ENCODE data around the gene HDAC4. TPM values are rescaled to one million over a fixed set of nuclear protein-coding genes. Genes with fewer than 3 reads are reported as not detected.

HDAC4 gene
- total and polyA plus RNA-seq, 2 experiments from 2014 or later: 9.3 to 10.8 TPM

GRCh38 chr2:239268549-239268948, 132.3 kb downstream of the HDAC4 start:
- no peaks in the 10 kb centered on the region for H3K36me3 ChIP-seq (replicated peaks; ENCODE audit: insufficient read depth, low read depth)
- WGBS (ENCODE audit: low lambda C conversion rate, missing lambda C conversion rate): 86% methylated on average over 3 of the region's 3 CpGs
- no peaks in the 10 kb centered on the region for H3K9me2 ChIP-seq (replicated peaks; ENCODE audit: insufficient read depth)
- no peaks in the 10 kb centered on the region for H3K27me3 ChIP-seq
- H3K4me2 ChIP-seq: no peak overlapping the region
- peak overlapping the region; percentile 60 for H3K27ac ChIP-seq
- TF ChIP-seq CTCF (IDR thresholded peaks at IDR 0.05; ENCODE audit: poor library complexity): no peak
- no peak for TF ChIP-seq EZH2 (IDR thresholded peaks at IDR 0.05; ENCODE audit: borderline replicate concordance)
- no peak for TF ChIP-seq EZH2phosphoT487 (IDR thresholded peaks at IDR 0.05; ENCODE audit: low read depth, severe bottlenecking, unreplicated experiment)
- DNase-seq (ENCODE audit: low spot score): no peak
- no peaks in the 10 kb centered on the region for H3K9me3 ChIP-seq (ENCODE audit: low read depth)
- H4K20me1 ChIP-seq (ENCODE audit: insufficient read depth, poor library complexity, severe bottlenecking): peaks cover 7% of the 10 kb centered on the region
- H3K4me1 ChIP-seq (ENCODE audit: insufficient read depth): peaks cover 52% of the 10 kb centered on the region
- H3K79me2 ChIP-seq: peaks cover 94% of the 10 kb centered on the region
- no peak overlapping the region for H3K4me3 ChIP-seq
- no peak overlapping the region for H2AFZ ChIP-seq

GRCh38 chr2:239268082-239268481, 132.7 kb downstream of the HDAC4 start:
- WGBS (ENCODE audit: low lambda C conversion rate, missing lambda C conversion rate): 71% methylated on average over 6 of the region's 6 CpGs
- Histone ChIP-seq H3K4me2 (no peak overlapping the region), H2AFZ (no peak overlapping the region), H3K9me3 (ENCODE audit: low read depth) (no peaks in the 10 kb centered on the region), H3K9me2 (replicated peaks; ENCODE audit: insufficient read depth) (no peaks in the 10 kb centered on the region), H3K27ac (peak overlapping the region; percentile 60), H3K4me1 (ENCODE audit: insufficient read depth) (peaks cover 52% of the 10 kb centered on the region), H4K20me1 (ENCODE audit: insufficient read depth, poor library complexity, severe bottlenecking) (peaks cover 7% of the 10 kb centered on the region), H3K79me2 (peaks cover 94% of the 10 kb centered on the region), H3K36me3 (replicated peaks; ENCODE audit: insufficient read depth, low read depth) (no peaks in the 10 kb centered on the region), H3K27me3 (no peaks in the 10 kb centered on the region), H3K4me3 (no peak overlapping the region)
- no peak for DNase-seq (ENCODE audit: low spot score)
- TF ChIP-seq CTCF (IDR thresholded peaks at IDR 0.05; ENCODE audit: poor library complexity) (no peak), EZH2phosphoT487 (IDR thresholded peaks at IDR 0.05; ENCODE audit: low read depth, severe bottlenecking, unreplicated experiment) (no peak), EZH2 (IDR thresholded peaks at IDR 0.05; ENCODE audit: borderline replicate concordance) (no peak)

GRCh38 chr2:239267288-239267951, 133.4 kb downstream of the HDAC4 start:
- H3K36me3 ChIP-seq (replicated peaks; ENCODE audit: insufficient read depth, low read depth): no peaks in the 10 kb centered on the region
- peaks cover 49% of the 10 kb centered on the region for H3K4me1 ChIP-seq (ENCODE audit: insufficient read depth)
- no peak for DNase-seq (ENCODE audit: low spot score)
- peaks cover 93% of the 10 kb centered on the region for H3K79me2 ChIP-seq
- H3K9me2 ChIP-seq (replicated peaks; ENCODE audit: insufficient read depth): no peaks in the 10 kb centered on the region
- peaks cover 5% of the 10 kb centered on the region for H4K20me1 ChIP-seq (ENCODE audit: insufficient read depth, poor library complexity, severe bottlenecking)
- H3K4me2 ChIP-seq: no peak overlapping the region
- H2AFZ ChIP-seq: no peak overlapping the region
- H3K27ac ChIP-seq: peak overlapping the region; percentile 60
- TF ChIP-seq EZH2phosphoT487 (IDR thresholded peaks at IDR 0.05; ENCODE audit: low read depth, severe bottlenecking, unreplicated experiment) (no peak), CTCF (IDR thresholded peaks at IDR 0.05; ENCODE audit: poor library complexity) (peak; percentile 7), EZH2 (IDR thresholded peaks at IDR 0.05; ENCODE audit: borderline replicate concordance) (no peak)
- 71% methylated on average over 22 of the region's 22 CpGs for WGBS (ENCODE audit: low lambda C conversion rate, missing lambda C conversion rate)
- no peak overlapping the region for H3K4me3 ChIP-seq
- H3K27me3 ChIP-seq: no peaks in the 10 kb centered on the region
- H3K9me3 ChIP-seq (ENCODE audit: low read depth): no peaks in the 10 kb centered on the region
